H1 (cell line): ENCODE results near the gene CD1B. TPM values are rescaled to one million over a fixed set of nuclear protein-coding genes. Genes with fewer than 3 reads are reported as not detected.

Experiments used
- GABPA ChIP-seq: IDR thresholded peaks from 2 replicates; pipeline ENCODE4 v1.6.1; 2011; ENCODE audit warnings: mild to moderate bottlenecking, low read length, moderate library complexity, borderline replicate concordance; ENCODE audit not compliant: insufficient read depth
- polyA plus RNA-seq, 7 experiments: library from polyadenylated mRNA; depleted of rRNA in 3 of 7; stranded (reverse) in 5 of 7; unstranded in 2 of 7; fragments of >200 nt in 5 of 7; fragments of 200-250 nt in 2 of 7; gene quantifications; 1 replicate in 5 of 7; 2 replicates in 1 of 7; 4 replicates in 1 of 7; pipeline versions ENCODE4 v1.2.1 to v1.2.3, GENCODE V29; 2011 to 2013; ENCODE audit warnings: missing spikeins in 2 of 7, mixed read lengths in 2 of 7
- total RNA-seq: library from RNA; stranded (reverse); fragmentation: NEBNext Ultra II Directional; extraction: Animal tissue kit (Norgen Biotek cat#: 25700); gene quantifications from 2 replicates; pipeline ENCODE4 v1.2.1, GENCODE V29; 2021

CD1B gene
- total and polyA plus RNA-seq, 2 of the 8 experiments (the other 6 are each of a cell fraction or from before 2014, with no cell fraction given) = not detected

GRCh38 chr1:158371188-158371953, 40.0 kb upstream of the CD1B start (continued):
- TF ChIP-seq GABPA = no peak
- TF ChIP-seq, all 59 proteins: peak for 0
